HL-60 (cell line): ENCODE measurements around the gene SIX5.

Source experiments
- DNase-seq, 2 experiments: peaks; one replicate each; pipeline ENCODE4 v3.0.0-alpha.2; 2010 to 2020; ENCODE audit warnings: low read depth in 1 of 2, low spot score in 1 of 2
- H3K27ac ChIP-seq: fragments of 250-450 bp; sonication (Bioruptor Pico); replicated peaks from 2 replicates; pipeline ENCODE4 v1.5.1; 2020; ENCODE audit warnings: mild to moderate bottlenecking, moderate library complexity
- H3K27me3 ChIP-seq: fragments of 250-450 bp; sonication (Bioruptor Pico); 2 replicates; pipeline ENCODE4 v1.5.1; 2021; ENCODE audit warnings: mild to moderate bottlenecking, moderate library complexity; ENCODE audit not compliant: insufficient read depth, poor library complexity, severe bottlenecking
- H3K4me3 ChIP-seq: replicated peaks from 2 replicates; pipeline ENCODE4 v1.5.1; 2011; ENCODE audit warnings: mild to moderate bottlenecking, control low read depth, low read length; ENCODE audit not compliant: insufficient read depth
- CTCF ChIP-seq: IDR thresholded peaks from one replicate; pipeline ENCODE4 v1.5.1; 2011; ENCODE audit warnings: low read length, control low read depth, inconsistent platforms; ENCODE audit not compliant: insufficient read depth
- GABPA ChIP-seq: IDR thresholded peaks from 2 replicates; pipeline ENCODE4 v1.6.1; 2012; ENCODE audit warnings: low read depth
- POLR2AphosphoS5 ChIP-seq: IDR thresholded peaks from 2 replicates; pipeline ENCODE4 v1.6.1; 2012; ENCODE audit warnings: low read depth
- REST ChIP-seq: IDR thresholded peaks from 2 replicates; pipeline ENCODE4 v1.6.1; 2012; ENCODE audit warnings: low read depth; ENCODE audit not compliant: insufficient replicate concordance
- SPI1 ChIP-seq: IDR thresholded peaks from 2 replicates; pipeline ENCODE4 v1.6.1; 2012; ENCODE audit warnings: low read depth, mild to moderate bottlenecking, borderline replicate concordance

Gene SIX5

GRCh38 chr19:45761714-45762113 lies 7.3 kb downstream of the SIX5 start:
- Histone ChIP-seq H3K4me3 (no peak overlapping the region), H3K27me3 (peaks cover 18% of the 10 kb centered on the region), H3K27ac (no peak overlapping the region)
- no peak for DNase-seq
- TF ChIP-seq GABPA (no peak), SPI1 (no peak), POLR2AphosphoS5 (no peak), CTCF (no peak), REST (no peak)

DNA sequence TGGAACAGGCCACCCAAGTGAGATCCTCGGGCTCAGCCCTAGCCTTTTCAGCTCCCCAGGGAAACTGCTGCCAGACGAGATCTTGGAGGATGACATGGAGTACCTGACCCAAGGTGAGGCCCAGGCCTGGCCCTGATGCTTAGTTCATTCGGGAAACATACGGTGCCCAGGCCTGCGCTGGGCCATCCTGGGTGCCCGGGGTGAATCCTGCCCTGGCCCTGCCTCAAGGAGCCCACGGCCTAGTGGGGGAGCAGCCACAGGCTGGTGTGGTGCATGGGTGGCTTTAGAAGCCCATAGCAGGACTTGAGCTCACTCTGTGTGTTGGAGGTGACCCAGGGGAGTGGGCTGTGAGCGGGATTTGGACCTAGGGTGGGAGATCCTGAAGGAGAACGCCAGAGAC lies 10.1 kb downstream of the SIX5 start:
- no peak overlapping the region for H3K4me3 ChIP-seq
- TF ChIP-seq REST, result no peak
- TF ChIP-seq POLR2AphosphoS5, result no peak
- TF ChIP-seq CTCF, result no peak
- TF ChIP-seq SPI1, result no peak
- TF ChIP-seq GABPA, result no peak
- DNase-seq, result no peak
- H3K27me3 ChIP-seq, result peaks cover 13% of the 10 kb centered on the region
- H3K27ac ChIP-seq, result no peak overlapping the region

- H3K4me3 ChIP-seq, result no peak overlapping the region
- TF ChIP-seq POLR2AphosphoS5, result no peak
- TF ChIP-seq SPI1, result no peak
- TF ChIP-seq REST, result no peak
- TF ChIP-seq GABPA, result no peak
- TF ChIP-seq CTCF, result no peak
- H3K27me3 ChIP-seq, result peaks cover 9% of the 10 kb centered on the region
- H3K27ac ChIP-seq, result no peak overlapping the region
- DNase-seq, result no peak
Observed at GRCh38 chr19:45757695-45758094, 11.4 kb downstream of the SIX5 start.
